NT2/D1 (cell line): ENCODE results near the gene SCART1.

Source experiments
- SUZ12 ChIP-seq: IDR thresholded peaks from 2 replicates; pipeline ENCODE4 v1.6.1; 2011; ENCODE audit not compliant: insufficient read length, insufficient read depth; ENCODE audit errors: extremely low read depth
- YY1 ChIP-seq: IDR thresholded peaks from 2 replicates; pipeline ENCODE4 v1.6.1; 2011; ENCODE audit not compliant: insufficient read length, insufficient read depth
- ZNF274 ChIP-seq: IDR thresholded peaks from 2 replicates; pipeline ENCODE4 v1.6.1; 2011; ENCODE audit warnings: mild to moderate bottlenecking, low read depth, low read length

- TF ChIP-seq YY1 (no peak), SUZ12 (no peak), ZNF274 (no peak)
These were observed 47.8 kb upstream of the SCART1 start for GRCh38 chr10:133405844-133406527.
